ENCODE results near the gene COPS6.

The COPS6 gene

DNA sequence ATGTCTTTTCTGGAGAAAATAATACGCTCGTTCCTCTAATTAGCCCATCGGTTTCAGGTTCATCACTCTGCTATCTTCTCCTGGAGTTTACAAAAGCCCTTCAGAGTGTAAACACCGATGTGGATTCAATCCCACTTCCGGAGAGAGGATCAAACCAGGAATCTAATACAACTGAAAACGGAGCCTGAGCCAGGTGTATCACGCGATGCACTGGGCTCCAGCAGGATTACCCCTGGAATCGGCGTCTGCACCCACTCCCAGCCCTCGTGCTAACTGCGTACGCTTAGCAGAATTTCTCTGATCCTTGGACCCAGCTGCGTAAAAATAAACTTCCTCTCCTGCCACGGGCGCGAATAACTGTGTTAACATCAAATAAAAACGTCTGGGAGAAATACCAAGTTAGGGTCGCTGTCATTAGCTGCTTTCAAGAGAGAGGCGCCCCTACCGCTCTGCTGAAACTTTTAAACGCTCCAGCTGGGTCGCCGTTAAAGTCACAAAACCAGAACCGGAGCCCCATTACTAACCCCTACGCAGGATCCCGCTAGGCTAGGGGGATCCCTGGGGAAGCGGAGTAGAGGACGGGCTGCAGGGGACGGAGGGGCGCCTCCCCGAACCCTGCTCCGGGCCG is 7.7 kb upstream of the COPS6 start:
- DNase-seq, result no peak

DNA sequence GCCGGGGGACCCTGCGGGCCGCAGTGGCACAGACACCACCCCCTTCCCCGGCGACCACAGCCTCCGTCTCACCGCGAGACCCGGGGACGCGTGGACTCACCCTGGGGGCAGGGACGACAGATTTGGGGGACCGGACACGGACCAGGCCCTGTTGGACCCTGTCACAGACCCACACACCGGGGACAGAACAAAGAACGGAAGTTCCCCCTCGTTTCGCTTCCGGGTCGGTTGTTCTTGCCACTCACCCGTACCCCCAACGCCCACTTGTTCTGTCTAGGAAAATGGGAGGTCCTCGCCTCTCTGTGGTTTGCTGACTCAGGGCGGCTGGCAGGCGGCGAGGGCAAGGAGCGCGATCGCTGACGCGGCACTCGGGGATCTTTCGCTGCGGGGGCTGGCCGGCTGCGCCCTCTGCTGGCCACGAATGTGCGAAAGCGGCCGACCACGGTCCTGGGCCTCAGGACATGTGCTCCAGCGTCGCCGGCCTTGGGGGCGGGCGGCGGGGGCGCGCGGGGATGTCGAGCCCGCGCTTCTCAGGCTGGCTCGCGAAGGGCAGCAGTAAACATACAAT is 7.2 kb upstream of the COPS6 start, which contains the start of gene ZNF3:
Gene ZNF3, minus strand, starts transcription at position 189 of the 568 bp plus-strand sequence. CDS start 4,366 bp downstream, outside the sequence.
- DNase-seq, result peak; percentile 98

- no peak for DNase-seq
Measured at GRCh38 chr7:100082978-100083377, 5.8 kb upstream of the COPS6 start.

DNA sequence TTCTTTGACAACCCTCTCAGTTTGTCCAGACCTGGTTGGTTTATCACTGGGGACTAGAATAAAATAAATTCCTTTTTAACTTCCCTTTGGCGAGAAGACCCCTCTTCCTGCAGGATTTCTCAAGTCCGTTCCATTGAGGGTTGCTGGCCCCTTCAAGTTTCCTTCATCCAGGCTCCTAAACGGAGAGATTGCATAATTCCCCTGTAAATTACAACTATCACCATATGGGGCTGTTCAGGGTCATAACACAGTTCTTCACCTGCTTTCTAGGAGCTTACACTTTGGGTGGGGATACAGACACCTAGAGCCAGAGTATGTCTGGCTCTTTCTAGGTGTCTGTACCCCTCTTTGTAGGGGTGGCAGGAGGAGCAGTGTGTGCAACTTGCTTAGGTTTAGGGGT is 3.3 kb upstream of the COPS6 start:
- DNase-seq, result no peak

DNA sequence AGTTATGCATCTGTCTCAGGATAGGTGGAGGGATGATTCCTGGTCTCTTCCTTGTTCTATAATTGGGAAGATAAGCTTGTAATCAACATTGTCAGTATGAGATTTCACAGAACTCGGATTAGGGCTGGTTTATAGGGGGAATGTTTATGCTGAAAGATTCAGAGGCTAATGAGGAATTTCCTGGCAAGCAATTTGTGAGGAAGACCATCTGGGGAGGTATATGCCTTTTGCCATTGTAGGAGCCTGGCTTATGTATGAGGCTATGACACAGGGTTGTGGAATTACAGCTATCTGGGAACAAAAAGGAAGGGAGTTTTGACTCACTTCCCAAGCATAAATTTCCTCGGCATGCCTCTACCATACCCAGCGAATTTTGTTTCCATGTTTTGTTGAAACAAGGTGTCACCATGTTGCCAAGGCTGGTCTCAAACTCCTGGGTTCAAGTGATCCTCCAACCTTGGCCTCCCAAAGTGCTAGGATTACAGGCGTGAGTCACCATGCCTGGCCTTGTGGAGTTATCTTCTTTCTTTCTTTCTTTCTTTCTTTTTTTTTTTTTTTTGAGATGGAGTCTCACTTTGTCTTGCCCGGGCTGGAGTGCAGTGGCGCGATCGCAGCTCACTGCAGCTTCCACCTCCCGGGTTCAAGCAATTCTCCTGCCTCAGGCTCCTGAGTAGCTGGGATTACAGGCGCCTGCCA is 1.6 kb upstream of the COPS6 start:
- no peak for DNase-seq

- DNase-seq, result no peak
Measured at GRCh38 chr7:100088095-100088620, 611 bp upstream of the COPS6 start.

DNA sequence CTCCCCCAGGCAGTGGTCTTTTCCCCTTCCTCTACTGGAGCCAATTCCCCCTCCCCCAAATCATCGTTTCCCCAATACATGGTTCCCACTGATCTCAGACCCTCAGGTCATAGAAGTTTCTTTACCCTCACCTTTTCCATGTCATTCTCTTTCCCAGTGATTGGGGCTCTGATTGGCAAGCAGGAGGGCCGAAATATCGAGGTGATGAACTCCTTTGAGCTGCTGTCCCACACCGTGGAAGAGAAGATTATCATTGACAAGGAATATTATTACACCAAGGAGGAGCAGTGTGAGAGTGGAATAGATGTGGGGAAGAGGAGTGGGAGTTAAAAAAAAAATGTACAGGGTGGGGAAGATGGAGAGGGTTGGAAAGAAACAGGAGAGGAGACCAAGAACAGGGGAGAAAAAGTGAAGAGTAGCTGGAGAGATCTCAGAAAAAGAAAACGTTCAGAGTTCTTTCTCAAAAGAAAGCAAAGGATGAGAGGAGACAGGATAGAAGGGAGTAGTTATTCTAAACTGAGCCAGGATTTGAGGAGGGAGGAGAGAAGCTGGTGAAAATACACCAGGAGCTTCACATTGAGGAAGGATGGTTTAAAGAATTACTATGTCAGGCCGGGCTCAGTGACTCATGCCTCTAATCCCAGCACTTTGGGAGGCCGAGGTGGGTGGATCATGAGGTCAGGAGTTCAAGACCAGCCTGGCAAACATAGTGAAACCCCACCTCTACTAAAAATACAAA is 858 bp downstream of the COPS6 start:
- no peak for DNase-seq

DNA sequence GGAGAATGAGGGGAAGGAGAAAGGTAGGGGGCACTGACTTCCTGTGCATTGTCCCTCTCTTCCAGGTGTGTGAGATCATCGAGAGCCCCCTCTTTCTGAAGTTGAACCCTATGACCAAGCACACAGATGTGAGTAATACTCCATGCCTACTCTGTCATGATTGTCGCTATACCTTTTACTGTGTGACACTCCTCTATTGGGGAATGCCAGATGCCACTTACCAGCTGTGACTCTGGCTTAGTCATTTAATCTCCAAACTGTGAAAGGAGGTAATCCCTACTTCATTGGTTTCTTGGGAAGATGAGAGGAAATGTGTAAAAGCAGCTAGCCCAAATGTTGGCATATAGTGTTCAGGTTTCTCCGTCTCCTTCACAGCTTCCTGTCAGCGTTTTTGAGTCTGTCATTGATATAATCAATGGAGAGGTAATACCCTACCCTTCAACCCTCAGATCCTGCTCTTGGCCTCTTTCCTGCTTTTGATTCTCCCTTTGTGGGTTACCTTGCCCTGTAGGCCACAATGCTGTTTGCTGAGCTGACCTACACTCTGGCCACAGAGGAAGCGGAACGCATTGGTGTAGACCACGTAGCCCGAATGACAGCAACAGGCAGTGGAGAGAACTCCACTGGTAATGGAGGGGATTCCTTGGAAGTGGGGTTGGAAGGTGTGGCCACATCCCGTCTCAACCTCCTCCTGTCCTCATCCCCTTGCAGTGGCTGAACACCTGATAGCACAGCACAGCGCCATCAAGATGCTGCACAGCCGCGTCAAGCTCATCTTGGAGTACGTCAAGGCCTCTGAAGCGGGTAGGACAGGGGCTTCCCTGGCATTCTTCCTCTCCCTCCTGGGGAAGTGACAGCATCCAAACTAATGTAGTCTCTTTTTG is 2.0 kb downstream of the COPS6 start:
- no peak for DNase-seq

DNA sequence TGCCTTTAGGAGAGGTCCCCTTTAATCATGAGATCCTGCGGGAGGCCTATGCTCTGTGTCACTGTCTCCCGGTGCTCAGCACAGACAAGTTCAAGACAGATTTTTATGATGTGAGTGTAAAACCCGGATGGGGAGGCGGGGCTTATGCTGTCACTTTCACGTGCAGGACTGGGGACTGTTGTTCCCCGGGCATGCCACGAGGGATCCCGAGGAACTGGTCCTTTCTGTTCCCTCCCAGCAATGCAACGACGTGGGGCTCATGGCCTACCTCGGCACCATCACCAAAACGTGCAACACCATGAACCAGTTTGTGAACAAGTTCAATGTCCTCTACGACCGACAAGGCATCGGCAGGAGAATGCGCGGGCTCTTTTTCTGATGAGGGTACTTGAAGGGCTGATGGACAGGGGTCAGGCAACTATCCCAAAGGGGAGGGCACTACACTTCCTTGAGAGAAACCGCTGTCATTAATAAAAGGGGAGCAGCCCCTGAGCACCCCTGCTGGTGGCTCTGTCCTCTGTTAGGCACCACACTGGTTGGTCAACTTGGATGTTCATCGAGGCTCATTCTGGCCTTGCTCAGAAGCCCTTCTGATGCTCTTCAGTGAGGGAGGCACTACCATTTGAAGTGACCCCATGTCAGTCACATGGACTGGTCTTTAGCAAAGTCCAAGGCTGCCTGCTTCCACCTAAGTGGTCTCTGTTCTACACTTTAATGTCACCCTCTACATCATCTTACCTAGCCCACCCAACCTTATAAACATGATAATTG is 2.8 kb downstream of the COPS6 start:
- DNase-seq, result no peak

DNA sequence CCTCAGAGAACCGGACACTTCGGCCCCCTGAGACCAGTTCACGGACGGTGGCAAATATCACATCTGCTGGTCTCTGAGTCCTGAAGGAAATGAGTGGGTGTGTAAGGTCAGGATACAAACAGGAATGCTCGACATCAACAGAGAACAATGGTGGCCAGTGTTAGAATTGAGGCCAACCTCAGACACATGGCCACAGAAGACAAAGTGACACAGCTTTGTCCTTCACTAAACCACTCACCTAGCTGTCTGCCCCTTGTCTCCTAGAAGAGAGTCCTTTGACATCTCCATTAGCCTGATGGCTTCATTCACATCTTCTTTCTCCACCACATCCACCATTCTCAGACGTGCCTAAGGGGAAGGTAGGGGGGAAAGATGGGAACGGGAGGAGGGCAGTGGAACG is 4.3 kb downstream of the COPS6 start:
- no peak for DNase-seq

DNA sequence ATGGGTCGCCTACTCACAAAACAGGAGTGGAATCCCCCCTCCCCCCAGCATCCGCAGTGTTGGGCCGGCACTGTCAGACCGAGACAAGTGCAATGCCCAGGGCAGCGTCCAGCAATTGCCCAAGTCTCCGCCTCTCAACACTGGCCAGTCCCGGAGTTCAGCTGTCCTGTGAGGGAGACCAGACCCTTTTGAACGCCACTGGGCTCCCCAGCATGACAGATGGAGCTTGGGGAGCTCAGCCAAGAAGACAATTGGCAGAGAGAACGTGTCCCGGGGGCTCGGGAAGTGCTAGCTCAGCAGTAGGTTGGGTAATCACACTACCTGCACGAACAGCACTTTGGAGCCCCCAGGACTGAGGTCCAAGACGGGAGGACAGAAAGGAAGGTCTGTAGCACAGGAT is 4.7 kb downstream of the COPS6 start:
- no peak for DNase-seq

- no peak for DNase-seq
Measured at GRCh38 chr7:100093925-100094486, 5.2 kb downstream of the COPS6 start.

DNA sequence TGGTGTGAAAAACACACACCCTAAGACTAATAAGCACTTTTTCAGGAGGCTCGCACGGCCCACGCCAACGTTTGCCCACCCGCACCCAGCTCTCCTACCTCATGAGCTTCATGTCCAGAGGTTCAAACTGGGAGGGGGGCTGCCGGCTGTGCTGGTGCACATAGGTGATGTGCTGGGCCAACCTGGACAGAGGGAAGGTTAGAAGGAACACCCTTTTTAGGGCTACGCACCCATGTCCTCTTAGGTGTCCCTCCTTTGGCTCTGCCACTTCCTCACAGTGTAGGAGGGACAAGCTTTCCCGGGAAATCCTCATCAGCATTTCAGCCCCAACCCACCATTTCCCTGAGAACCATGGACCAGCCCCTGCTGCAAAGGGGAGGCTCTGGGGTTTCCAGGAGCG is 6.5 kb downstream of the COPS6 start:
- DNase-seq, result no peak

GRCh38 chr7:100095704-100096103 is 6.9 kb downstream of the COPS6 start:
- no peak for DNase-seq

GRCh38 chr7:100098913-100099312 is 10.1 kb downstream of the COPS6 start:
- DNase-seq, result no peak

DNA sequence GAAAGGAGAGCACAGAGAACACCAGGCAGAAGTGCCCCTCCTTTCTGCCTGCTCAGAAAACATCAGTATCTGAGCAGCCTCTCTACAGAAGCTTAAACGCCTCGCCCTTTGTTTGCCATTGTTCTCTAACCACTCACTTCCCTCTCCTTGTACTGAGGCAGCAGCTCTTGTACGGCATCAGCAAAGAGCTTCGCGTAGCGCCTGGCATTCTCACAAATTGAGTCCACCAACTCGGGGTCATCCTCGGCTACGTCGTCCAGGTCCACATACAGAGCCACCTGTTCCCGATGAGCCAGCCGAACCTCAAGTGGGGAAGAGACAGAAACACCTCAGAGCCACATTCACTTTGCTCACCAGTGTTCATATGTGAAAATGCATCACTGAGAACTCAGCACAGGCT is 10.7 kb downstream of the COPS6 start:
- DNase-seq, result no peak

GRCh38 chr7:100100420-100101015 is 11.7 kb downstream of the COPS6 start:
- peak; percentile 87 for DNase-seq

- peak; percentile 97 for DNase-seq
Measured at GRCh38 chr7:100101016-100101862, 12.5 kb downstream of the COPS6 start, which contains the start of the genes AP4M1 and MCM7. TSS of gene AP4M1 (plus strand) at chr7:100101643. CDS start at chr7:100101715, 72 bp downstream. TSS of gene MCM7 (minus strand) at chr7:100101397. CDS start at chr7:100101294, 103 bp downstream.

Measured in activated CD4-positive, CD25-positive, alpha-beta regulatory T cell treated with anti-CD3 and anti-CD28 coated beads, Interleukin-2, amount 50 U/mL, for 72 hours (primary cell).